Measurements from ENCODE around the gene RAP1GAP2.
"Not testable (repeated sequence)": the region's sequence is repeated elsewhere in the genome, so short reads cannot be mapped to it uniquely, and the experiment has no call there.

RAP1GAP2 gene

DNA sequence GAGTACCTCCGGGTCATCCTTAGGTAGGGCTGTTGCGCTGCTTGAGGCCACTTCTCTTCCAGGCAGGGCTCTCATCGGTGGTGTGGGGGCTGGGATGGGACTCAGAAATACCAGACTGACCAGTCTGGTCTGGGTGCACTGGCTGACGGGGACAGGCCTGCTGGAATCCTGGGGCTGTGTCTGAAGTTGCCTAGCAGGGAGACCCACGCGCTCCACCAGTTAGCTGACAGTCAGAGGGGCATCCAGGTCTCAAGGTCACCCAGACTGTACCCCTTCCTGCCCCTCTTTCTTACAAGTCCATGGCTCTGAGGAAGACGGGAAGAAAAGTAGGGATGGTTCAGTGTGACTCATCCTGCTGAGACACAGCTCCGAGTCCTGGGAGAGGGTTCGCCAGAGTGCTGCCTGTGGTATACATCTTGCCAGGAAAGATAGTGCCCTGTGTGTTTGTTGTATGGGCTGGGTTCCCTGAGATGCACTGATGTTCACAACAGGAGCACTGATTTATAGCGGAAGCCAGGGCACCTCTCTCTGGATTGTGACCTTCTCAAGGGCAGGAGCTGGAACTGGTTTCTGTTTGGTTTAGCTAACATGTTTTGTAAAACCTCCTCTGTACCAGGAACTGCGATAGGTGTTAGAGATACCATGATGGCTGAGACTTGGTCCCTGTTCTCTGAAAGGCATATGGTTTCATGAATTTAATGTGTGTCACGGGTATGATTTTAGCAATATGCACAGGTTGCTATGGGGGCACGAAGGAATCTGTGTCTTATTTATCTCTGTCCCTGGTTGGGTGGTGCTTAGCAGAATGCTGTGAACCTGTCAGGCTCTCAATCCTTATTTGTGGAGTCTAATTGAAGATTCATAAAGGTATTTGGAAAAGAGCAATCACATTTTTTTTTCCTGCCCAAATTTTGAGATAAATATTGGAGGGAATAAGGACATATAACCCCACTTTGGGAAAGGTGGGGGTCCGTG is 169.7 kb downstream of the RAP1GAP2 start:
- no peak for DNase-seq (ENCODE audit: low read depth, low spot score)

DNA sequence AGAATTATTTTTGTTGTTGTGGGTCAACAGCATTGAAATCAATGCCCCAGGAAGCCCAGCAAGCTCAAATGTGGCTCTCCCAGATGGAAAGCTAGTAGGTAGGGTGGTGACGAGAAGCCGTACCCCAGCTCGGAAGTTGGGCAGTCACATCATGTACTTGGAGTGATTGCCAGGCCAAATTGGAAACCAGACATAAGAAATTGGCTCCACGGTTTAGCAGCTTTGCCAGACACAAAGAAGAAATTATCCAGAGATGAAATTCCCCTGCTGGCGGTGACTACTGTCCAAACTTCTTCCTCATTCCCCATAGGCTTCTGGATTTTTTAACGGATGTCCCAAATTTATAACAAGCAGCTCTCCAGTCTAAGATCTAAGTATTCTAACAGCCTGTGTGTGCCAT is 171.3 kb downstream of the RAP1GAP2 start:
- DNase-seq (ENCODE audit: low read depth, low spot score): no peak

DNA sequence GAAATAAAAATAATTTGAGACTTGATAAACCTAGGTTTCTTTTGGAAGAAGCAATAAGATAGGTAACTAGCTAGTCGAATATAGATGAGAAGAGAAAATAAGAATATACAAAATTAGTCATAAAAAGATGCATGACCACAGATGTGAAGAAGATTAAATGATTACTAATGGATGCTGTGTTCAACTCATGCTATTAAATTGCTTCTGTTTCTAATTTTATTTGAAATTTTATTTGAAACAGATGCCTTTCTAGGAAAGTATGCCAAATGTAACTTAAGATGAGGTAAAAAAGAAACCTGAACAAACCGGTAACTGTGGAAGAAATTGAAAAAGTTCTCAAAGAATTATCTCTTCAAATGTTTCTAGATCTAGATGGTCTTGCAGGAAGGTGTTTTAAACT is 175.6 kb downstream of the RAP1GAP2 start:
- no peak for DNase-seq (ENCODE audit: low read depth, low spot score)

DNA sequence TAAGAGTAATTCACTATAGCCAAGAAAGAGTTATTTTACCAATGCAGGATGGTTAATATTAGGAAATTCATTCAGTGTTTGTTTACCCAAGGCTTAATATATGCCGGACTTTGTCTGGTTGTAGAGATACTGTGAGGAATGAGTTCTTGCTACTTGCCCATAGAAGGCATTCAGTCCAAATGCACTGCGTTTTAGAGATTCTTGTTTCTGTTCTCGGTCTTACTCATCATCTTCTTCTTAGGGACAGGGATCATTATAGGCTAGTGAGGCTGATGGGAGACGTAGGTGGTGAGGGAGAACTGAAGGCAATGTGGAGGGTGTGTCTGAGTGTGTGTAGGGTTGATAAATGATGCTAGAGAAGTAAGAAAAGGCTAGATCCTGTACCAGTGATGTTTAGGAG is 176.5 kb downstream of the RAP1GAP2 start:
- DNase-seq (ENCODE audit: low read depth, low spot score): no peak

DNA sequence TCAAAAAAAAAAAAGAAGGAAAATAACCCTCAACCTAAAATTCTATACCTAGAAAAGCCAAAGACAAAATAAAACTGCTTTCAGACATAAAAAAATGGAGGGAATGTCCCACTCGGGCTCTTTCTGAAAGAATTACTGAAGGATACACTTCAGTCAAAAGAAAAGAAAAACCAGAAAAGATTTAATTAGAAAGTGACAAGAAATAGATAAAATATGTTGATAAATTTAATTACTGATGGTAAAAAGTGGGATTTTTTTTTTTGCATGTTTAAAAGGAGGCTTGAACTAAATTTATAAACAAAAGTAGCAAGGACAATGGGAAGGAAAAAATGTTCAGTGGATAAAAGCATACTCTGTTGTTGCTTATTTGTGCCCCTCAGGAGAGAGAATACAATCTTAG is 178.1 kb downstream of the RAP1GAP2 start:
- DNase-seq (ENCODE audit: low read depth, low spot score): no peak

DNA sequence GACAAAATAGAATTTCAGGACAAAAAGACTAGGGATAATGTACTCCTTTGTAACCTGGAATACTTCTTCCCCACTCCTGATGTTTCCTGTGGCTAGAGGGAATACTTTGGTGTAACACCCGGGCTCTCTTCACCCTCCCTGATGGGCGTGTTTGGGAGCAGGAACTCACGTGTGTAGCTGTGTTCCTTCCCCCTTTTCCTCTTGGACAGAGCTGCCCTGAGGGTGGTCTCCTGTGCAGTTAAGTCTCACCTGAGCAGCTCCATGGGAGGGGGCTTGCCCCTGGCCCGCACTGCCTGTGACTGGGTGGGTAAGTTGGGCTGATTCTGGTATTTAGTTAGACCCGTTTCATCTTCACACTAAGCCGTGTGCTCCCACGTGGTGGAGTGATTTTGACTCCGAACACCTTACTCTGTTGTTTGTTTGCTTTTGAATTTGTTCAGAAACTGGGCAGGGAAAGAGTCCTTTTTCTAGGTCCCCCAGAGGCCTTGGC is 179.3 kb downstream of the RAP1GAP2 start:
- no peak for DNase-seq (ENCODE audit: low read depth, low spot score)

DNA sequence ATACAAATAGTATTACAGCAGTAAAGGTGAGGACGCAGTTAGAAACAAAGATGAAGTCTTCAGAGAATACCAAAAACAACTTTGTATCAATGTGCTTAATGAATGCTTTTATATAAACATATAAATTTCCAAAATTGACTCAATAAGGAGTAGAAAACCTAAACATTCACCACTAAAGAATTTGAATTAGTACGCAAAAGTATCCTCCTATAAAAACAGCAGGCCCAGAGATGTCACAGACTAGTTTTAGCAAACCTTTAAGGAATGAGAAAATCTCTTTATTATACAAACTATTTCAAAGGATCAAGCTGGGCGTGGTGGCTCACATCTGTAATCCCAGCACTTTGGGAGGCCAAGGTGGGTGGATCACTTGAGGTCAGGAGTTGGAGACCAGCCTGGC is 180.9 kb downstream of the RAP1GAP2 start:
- no peak for DNase-seq (ENCODE audit: low read depth, low spot score)

DNA sequence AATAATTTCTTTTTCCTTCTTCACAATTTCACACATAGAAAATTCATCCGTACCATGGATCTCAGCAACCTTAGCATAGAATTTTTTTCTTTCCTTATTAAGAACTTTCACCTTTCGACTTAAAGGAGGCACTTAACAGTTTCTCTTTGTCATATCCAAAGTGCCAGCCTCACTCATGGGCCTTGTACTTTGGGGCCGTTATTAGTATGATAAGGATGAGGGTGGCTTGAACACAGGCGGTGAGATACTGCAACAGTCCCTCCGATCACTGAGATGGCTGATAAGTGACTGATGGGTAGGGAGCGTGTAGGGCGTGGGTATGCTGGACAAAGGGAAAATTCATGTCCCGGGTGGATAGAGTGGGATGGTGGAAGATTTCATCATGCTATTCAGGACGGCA is 181.9 kb downstream of the RAP1GAP2 start:
- DNase-seq (ENCODE audit: low read depth, low spot score): no peak

DNA sequence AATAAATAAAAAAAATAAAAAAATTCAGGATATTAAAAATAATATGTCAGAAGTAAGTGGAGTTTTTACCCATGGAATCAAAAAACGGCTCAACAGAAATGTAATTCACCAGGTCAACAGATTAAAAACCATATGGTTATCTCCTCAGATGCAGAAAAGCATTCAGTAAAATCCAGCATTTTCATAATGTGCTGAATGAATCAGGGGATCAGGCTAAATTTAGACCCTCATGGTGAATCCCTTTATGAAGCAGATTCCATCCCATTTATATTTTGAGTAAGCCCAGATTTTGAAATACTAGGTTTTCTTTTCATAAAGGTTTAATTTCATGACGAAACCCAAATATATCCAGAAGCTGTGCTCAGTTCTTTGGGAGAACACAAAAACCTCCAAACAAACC is 182.8 kb downstream of the RAP1GAP2 start:
- no peak for DNase-seq (ENCODE audit: low read depth, low spot score)

DNA sequence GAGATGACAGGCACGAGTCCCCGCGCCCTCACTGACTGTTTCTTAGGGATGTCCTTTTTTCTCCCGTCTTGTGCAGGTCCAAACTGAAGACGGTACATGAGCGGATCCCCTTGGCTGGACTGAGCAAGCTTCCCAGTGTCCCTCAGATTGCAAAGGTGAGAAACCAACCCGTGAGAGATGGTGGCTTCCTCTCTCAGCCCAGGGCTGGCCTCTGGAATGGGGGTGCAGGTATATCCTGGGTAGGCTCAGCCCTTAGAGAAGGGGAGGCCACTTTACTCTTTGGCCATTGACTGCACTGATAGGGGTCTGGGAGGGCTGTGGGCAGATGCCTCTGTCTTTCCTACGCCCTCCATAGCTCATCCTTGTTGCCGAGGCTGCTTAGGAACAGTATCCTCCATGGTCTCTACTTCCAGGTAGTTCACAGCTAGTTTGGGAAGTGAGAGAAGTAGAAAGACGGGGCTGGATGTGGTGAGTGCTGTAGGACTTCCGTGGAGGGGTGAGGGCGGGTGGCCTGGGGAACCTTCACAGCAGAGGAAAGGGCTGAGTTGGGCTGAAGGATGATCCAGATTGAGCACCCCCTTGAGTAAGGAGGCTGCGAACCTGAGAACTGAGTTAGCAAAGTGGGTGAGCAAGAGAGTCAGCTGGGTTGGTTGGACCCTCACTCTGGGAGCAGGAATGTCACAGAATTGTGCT is 184.1 kb downstream of the RAP1GAP2 start:
- DNase-seq (ENCODE audit: low read depth, low spot score): no peak

DNA sequence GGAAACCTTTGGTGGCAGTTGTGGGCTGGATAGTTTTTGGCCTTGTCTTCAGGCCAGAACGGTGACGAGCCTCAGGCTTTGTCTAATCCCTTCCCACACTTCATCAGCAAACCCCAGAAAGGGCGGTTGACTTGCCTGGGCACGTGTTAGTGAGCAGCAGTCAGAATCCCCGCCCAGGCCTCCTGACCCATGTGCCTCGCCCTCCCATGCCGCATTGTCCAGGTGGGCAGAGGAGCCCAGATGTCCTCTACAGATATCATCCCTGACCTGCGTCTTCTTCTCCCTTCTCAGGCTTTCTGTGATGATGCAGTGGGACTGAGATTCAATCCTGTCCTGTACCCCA is 184.6 kb downstream of the RAP1GAP2 start:
- DNase-seq (ENCODE audit: low read depth, low spot score): no peak

DNA sequence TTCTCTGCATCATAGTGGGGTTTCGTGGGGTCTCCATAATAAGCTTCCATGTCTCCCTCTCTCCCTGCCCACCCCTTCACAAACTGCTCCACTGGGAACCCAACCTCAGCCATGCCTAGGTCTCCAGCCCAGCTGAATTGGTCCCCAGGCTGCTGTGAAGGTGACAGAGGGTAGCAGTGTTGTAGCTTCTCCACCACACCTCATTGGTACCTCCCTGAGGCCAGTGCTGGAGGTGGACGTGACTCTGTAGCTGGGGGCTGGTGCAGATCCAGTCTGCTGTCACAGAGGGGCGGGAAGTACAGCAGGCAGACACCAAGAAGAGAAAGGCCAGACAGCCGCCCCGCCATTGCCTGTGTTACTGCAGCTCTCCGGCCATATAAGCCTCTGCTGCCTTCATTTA is 185.1 kb downstream of the RAP1GAP2 start:
- no peak for DNase-seq (ENCODE audit: low read depth, low spot score)

DNA sequence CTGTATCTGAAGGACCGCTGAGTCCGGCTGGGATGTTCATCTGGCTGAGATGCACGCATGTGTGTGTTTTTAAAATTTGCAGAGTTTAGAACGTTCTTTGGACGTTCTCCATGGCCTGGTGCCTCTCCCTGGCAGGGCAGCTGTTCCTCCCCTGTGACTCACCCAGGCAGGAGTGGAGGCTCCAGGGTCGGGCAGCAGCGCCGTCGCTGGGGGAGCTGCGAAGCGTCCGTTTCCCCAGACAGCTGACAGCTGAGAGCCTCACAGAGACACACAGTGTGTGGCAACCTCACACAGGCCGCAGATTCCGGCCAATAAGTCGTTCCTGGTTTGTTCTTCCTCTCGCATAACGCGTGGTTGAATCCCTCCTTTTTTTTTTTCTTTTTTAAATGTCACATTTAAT is 186.6 kb downstream of the RAP1GAP2 start:
- DNase-seq (ENCODE audit: low read depth, low spot score): no peak

DNA sequence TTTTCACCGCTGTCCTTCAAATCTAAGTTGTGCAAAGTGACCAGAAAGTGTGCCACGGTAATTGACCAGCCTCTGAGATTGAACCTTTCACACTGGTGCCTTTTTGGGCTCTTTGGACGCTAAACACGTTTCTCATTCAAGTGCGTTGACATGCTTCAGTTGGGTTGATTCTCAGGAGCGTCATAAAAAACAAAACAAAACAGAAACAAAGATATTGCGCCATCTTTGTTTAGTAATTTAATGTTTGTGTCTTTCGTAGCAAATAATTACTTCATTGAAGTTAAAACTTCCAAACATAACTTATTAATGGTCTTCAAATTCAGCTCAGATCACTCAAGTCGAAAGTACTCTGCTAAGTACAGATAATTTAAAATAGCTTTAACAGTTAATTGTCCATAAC is 187.0 kb downstream of the RAP1GAP2 start:
- DNase-seq (ENCODE audit: low read depth, low spot score): no peak

DNA sequence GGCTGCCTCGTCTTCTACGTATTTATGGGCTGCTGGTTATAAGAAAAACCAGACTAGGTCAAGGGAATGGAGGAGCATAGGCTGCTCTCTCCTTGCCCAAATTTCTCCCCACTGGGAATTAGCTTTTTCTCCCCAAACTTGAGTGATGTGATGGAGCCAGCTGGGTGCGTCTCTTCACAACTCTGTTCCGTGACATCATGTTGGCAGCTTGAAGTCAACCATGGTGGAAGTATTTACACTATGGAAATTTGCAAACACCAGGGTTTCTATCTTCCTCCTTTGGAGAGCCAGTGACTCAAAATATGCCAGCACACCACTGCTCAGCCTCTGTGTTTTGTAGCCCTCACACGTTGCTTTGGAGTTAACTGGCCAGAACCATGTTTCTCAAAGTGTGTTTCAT is 189.1 kb downstream of the RAP1GAP2 start:
- DNase-seq (ENCODE audit: low read depth, low spot score): no peak

DNA sequence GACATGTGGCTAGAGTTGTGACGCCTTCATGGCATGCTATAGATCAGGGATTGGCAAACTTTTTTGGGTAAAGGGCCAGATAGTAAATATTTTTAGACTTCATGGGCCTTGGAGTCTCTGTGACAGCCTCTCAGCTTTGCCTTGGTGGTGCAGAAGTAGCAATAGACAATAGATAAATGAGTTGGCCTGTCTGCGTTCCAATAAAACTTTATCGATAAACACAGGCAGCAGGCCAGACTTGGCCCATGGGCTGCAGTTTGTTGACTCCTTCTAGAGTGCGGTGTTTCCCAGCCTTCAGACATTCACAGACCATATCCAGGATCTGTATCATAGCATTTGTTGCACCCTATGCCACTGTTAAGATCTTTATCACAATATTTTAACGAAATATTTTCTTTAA is 190.7 kb downstream of the RAP1GAP2 start:
- no peak for DNase-seq (ENCODE audit: low read depth, low spot score)

DNA sequence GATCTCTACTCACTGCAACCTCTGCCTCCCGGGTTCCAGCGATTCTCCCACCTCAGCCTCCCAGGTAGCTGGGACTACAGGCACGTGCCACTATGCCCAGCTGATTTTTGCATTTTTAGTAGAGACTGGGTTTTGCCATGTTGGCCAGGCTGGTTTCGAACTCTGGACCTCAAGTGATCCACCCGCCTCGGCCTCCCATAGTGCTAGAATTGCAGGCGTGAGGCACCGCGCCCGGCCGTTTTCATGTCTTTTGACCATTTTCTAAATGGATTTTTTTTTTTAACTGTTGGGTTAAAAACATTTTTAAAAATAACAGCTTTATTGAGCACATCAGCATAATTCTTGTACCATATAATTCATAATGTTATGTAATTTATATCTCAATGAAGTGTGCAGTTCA is 193.2 kb downstream of the RAP1GAP2 start:
- DNase-seq (ENCODE audit: low read depth, low spot score): not testable (repeated sequence)

DNA sequence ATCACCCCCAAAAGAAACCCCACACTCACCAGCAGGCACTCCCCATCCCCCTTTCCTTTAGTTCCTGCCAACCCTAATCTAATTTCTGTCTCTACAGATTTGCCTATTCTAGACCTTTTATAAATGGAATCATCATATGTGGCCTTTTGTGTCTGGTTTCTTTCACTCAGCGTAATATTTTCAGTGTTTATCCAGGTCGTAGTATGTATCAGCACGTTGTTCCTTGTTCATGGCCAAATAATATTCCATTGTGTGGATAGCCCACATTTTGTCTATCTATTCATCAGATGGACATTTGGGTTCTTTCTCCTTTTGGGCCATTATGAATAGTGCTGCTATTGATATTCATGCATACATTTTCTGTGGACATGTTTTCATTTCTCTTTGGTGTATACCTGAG is 193.6 kb downstream of the RAP1GAP2 start:
- DNase-seq (ENCODE audit: low read depth, low spot score): no peak

DNA sequence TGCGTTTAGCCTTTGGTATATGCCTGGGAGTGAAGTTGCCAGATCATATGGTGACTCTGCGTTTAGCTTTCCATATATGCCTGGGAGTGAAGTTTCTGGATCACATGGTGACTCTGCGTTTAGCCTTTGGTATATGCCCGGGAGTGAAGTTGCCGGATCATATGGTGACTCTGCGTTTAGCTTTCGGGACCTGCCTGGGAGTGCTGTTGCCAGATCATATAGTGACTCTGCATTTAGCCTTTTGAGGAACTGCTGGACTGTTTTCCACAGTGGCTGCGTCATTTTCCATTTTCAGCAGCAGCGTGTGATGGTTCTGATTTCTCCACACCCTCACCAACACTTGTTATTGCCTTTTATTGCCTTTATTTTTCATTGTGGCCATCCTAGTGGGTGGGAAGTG is 194.2 kb downstream of the RAP1GAP2 start:
- no peak for DNase-seq (ENCODE audit: low read depth, low spot score)

DNA sequence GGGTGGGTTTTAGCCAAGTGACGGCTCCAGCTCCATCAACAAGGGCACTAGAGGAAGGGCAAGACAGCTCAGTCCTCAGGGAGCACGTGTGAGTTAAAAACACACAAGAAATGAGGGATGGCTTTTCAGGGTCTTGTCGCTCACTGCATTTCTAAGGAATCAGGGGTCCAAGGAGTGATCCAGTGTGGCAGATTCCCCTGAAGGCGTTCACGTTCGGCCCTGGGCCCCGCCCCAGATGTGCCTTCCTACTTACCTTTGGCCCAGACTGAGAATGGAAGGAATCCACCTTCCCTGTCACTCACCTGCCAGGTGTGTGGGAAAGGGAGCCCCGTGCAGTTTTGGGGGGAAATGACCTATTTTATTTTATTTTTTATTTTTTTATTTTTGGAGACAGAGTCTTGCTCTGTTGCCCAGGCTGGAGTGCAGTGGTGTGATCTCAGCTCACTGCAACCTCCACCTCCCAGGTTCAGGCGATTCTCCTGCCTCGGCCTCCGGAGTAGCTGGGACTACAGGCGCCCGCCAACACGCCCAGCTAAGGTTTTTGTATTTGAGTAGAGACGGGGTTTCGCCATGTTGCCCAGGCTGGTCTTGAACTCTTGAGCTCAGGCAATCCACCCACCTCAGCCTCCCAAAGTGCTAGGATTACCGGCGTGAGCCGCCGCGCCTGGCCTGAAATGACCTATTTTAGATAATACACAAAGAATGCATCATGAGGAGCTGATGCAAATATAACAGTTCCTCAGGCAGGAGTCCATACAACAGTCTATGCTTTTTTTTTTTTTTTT is 195.3 kb downstream of the RAP1GAP2 start:
- not testable (repeated sequence) for DNase-seq (ENCODE audit: low read depth, low spot score)

DNA sequence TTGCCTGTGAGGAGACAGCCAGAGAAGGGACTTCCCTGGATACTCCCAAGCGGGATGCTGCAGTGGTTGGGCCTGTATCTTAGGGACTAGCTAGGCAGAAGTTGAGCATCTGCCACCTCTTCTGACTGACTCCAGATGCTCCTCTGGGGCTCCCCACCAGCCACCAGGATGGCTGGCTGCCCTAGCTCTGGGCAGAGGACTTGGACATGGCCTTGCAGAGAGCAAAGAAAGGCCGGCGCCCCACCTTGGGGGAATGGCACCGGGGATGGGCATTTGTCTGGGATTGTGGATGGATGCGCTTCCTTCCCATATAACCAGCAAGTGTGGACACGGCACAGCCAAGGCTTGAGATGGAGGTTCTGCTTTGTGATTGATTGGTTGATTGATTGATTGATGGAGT is 198.2 kb downstream of the RAP1GAP2 start:
- DNase-seq (ENCODE audit: low read depth, low spot score): no peak

DNA sequence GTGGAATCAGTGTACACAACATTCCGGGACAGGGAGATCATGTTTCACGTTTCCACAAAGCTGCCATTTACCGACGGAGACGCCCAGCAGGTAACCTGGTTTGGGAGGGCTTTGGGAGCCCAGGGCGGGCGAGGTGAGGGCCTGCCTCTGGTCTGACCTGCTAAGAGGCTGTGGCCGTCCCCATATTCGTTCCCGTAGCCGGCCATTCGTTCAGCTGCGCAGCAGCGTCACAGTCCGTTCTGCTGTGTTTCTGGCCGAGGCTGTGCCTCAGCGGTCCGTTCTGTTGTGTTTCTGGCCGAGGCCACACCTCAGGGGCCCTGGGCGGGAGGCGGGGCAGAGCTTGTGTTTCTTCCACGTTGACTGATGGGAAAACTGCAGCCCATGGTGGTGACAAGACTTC is 199.1 kb downstream of the RAP1GAP2 start:
- no peak for DNase-seq (ENCODE audit: low read depth, low spot score)
